NK-92 treated with Interleukin-12 subunit alpha and Interleukin-12 subunit beta, amount 100 ng/mL, for 24 hours (cell line): ENCODE measurements around the gene NRP2.

ENCODE experiments used
- DNase-seq: peaks from one replicate; lab custom pipeline; 2025; lab: John Stamatoyannopoulos, UW

Gene NRP2

DNA sequence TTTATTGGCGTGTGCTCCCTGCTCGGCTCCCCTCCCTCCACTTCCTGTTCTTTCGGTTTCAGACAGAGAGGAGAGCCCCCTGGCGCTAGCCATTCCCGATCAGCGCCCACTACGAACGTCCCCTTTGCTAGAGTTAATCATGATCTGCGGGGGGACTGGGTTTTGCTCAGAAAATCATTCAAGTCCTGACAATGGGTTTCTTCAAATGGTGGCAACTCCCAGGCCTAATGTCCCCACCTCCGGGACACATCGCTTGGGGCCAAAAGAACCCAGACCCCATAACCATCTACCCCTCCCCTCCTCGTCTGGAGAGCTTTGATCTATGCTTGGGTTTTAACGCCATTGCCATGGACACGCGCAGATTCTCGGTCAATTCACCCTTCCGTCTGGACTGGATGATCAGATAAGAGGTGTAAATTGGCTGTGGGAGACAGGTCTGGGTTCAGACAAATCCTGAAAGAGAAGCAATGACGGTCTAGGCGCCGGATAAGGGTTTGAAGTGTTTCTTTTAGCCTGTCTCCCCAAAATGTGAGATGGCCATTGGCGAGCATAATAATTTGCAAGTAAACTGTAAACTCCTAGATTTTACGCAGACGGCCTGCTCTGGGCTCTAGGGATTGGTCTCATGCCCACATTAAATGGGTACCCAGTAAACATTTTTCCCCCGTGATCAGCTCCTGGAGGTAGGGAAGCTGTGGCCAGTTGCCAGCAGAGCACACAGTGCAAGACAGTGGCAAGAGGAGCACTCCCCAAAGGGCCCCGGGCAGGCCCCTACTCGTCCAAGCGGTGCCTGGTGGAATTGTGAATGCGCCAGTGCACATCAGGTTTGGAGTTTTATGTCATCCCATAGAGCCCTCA is 4.7 kb downstream of the NRP2 start:
- DNase-seq, result no peak

DNA sequence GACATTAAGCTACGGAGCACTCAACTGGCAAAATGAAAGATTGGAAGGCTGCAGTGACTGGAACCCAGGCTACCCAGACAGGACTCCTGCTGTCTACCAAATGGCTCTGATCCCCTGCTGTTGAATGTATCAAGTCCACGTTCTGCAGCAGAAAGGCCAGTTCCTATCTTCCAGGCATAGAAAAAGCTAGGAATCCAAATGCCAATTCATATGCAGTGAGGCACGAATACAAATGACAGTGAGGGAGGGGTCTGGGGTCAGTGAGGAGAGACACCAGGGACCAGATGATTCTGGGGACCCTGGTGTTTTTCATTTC is 5.3 kb downstream of the NRP2 start:
- DNase-seq, result no peak

GRCh38 chr2:205688417-205689200 is 6.3 kb downstream of the NRP2 start:
- no peak for DNase-seq

DNA sequence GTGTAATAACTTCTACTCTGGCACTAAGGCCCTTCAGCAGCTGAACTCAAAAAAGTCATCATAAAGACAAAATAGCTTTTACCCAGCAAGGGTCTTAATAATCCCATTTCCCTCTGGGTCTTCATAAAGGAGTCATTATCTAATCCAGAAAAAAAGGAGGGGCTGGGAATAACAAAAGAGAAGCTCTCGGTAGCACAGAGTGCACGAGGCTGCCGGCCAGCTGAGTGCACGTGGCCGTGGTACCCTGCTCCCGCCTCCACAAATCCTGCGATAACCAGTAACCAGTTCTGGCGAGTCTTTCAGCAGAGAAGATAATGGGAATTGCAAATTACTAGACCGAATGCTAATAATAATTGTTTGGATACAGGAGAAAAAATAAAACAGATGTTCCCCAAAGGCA is 7.5 kb downstream of the NRP2 start:
- no peak for DNase-seq

DNA sequence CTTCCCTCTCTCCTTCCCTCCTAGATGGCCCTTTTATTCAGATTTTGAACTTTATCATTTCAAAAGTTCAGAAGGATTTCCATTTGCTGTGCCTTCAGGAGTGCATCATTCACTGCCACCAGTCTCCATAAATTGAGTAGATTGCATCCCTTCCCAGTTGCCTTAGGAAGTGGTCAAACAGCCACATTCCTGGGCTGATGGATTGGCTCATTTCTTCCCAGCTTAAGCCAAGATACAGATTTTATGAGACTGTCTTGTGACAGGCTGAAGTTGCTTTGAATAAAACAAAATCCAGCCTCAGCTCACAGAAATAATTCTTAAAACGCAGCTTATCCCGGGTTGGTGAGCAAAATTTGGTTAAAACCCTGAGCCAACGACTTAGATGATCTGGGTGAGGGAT is 9.8 kb downstream of the NRP2 start:
- DNase-seq, result no peak

GRCh38 chr2:205694256-205694655 is 12.0 kb downstream of the NRP2 start:
- DNase-seq, result no peak

DNA sequence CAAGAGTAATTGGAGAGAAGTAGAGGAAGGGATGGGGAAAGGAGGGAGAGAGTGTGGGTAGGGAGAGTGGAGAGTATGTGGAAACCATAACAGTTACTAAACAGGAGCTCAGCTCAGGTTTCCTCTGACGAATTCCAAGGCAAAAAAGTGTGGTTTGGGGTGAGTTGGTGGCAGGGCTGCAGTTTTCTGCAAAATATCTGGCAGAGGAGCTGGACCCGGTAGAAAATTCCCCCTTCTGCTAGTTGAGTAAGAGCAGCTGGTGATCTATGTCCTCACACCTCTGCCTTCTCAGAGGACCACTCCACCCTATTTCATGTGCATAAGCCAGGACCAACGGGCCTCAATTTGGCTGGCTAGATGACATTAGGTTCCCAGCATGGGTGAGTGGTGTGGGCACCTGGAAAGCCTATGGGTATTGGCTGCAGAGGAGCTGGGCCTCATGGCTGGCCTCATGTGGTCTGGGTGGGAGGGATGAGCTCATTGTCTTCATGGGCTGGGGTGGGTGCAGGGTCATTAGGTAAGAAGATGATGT is 13.2 kb downstream of the NRP2 start:
- DNase-seq, result no peak

DNA sequence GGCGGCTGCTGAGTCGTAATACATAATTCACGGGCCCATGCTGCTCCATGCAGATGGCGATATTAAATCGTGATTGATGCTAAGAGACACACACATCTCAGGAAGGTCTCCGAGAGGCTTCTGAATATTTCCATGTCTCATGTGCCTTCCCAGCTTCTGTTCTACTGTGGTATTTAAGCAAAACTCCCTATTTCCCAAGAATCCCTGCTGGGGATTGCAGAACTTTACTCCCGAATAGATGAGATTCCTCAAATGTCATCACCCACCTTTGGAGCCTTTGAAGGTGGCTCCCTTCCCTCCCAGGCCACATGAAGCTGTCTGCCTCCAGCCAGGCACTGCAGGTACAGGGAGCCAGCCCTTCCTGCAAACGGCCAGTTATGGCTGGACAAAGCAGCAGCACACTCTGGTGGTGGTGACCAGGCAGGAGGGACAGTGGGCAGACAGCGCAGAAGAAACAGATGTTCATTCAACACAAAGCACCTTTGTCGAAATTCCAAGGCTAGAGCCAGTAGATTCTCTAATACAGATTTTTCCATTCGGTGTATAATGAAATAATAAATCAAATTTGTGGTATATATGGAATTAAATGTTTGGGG is 14.1 kb downstream of the NRP2 start:
- DNase-seq, result no peak

DNA sequence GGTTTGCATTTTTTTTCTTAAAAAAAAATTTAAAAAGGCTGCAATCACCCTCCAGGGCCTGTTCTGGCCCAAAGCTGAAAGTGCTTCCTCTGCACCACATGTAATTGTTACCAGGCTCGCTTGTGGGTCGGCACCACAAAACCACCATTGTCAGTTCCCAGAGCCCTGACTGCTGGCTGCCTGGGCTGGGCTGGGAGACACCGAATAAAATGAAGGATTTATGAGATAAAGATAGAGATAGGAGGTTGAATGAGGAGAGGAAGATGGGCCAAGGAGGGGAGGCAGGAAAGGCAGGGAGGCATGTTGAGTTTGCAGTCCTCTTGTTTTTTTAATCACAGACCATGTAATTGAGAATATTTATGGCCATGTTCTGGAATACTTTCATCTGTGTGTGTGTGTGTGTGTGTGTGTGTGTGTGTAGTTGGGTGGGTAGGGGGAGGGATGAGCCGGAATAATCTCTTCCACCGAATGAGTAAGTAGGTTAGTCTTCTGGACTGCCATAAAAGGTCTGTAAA is 14.7 kb downstream of the NRP2 start:
- DNase-seq, result no peak

GRCh38 chr2:205698286-205699268 is 16.3 kb downstream of the NRP2 start:
- DNase-seq, result no peak

GRCh38 chr2:205699515-205700289 is 17.4 kb downstream of the NRP2 start:
- DNase-seq, result no peak

- DNase-seq, result no peak
Measured at GRCh38 chr2:205700331-205701132, 18.2 kb downstream of the NRP2 start.

GRCh38 chr2:205701509-205701908 is 19.2 kb downstream of the NRP2 start:
- DNase-seq, result no peak

DNA sequence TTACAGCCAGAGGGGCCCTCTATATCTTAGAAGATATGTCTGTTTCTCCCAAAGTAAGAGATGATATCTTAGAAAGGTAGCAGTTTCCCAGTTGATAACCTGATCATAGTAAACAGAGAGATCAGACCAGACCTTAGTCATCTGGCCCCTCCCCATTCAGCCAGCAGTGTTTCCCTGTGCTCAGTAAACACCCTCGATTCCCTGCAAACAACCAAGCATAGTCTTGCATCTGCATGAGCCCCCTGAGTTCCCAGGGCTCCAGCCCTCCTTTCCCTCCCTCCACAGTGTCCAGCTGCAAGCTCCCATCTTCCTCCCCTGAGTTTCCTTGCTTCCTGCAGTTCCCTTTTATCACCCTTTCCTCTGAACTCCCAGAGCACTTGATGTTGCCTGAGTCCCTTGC is 20.3 kb downstream of the NRP2 start:
- no peak for DNase-seq

DNA sequence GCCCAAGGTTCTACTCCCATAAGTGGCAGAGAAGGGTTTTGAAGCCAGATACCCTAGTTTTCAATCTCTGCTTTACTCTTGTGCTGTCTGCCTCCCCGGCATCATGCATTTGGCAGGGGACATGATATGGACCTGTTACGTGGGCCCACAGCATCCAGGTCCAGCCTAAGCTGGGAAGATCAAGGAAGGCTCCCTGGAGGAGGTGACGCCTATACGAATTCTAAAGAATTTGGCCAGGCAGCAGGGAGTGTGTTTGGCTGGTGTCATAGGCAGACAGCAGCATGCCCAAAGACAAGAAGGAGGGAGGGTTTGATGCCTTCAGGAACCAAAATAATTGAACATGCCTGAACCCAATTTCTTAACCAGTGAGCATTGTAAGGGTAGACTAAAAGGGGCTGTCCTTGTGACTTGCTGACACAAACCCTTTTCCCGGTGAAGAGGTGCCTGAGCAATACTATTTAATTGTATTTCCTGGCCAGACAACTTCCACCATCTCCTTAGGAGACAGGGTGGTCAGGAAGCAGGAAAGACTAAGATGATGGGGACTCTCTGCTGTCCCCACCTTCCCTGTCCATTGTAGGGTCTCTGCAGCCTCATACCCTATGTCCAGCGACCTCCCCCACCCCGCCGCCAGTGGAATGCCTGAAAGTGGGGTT is 21.3 kb downstream of the NRP2 start:
- DNase-seq, result no peak

DNA sequence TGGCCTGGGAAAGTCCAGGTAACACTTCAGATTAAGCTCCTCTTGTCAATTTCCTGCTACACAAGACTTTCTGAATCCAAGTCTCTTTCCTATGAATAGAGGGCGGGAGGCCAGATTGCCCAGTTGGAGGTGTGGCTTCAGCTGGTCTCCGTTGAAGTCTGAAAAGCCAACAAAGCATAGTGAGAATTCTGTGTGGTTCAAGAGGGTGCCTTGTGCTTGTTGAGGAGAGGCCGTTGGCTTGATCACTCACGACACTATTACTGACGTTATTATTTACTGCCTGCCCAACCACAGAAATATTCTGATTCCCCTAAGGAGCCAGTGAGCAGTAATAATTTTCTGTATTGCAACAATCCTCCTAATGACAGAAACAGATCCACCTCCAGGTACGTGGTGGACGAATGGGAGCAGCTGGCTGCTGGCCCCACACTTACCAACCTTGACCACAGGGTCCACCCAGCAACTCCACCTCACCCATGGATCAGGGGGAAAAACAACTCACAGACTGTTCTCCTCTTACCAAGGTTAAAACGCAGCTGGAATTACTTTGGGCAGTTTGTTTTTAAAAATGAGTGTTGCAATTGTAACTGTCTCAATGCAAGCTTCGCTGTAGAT is 21.9 kb downstream of the NRP2 start:
- no peak for DNase-seq

GRCh38 chr2:205705511-205706349 is 23.4 kb downstream of the NRP2 start:
- no peak for DNase-seq
